HG03060 (cell line): ENCODE data around the gene DOCK4.

Source experiments
- ATAC-seq: cut with Tn5 transposase; IDR thresholded peaks from one replicate; pipeline ENCODE4 v1.9.1; 2021; ENCODE audit warnings: low read depth, moderate number of reproducible peaks; ENCODE audit not compliant: unreplicated experiment

The DOCK4 gene

GRCh38 chr7:111873963-111874690 is 332.1 kb downstream of the DOCK4 start:
- ATAC-seq = no peak

GRCh38 chr7:111873326-111873646 is 332.9 kb downstream of the DOCK4 start:
- ATAC-seq = no peak

- ATAC-seq = no peak
Observed at GRCh38 chr7:111872450-111873325, 333.5 kb downstream of the DOCK4 start.

GRCh38 chr7:111871283-111871682 is 334.9 kb downstream of the DOCK4 start:
- no peak for ATAC-seq

- no peak for ATAC-seq
Observed at GRCh38 chr7:111869280-111869679, 336.9 kb downstream of the DOCK4 start.

- ATAC-seq = no peak
Observed at GRCh38 chr7:111867348-111867931, 338.8 kb downstream of the DOCK4 start.

GRCh38 chr7:111866787-111867186 is 339.4 kb downstream of the DOCK4 start:
- no peak for ATAC-seq

- ATAC-seq = no peak
Observed at GRCh38 chr7:111865430-111865829, 340.8 kb downstream of the DOCK4 start.

GRCh38 chr7:111864291-111864976 is 341.8 kb downstream of the DOCK4 start:
- ATAC-seq = no peak

GRCh38 chr7:111863269-111863668 is 342.9 kb downstream of the DOCK4 start:
- ATAC-seq = no peak

GRCh38 chr7:111860248-111860647 is 346.0 kb downstream of the DOCK4 start:
- ATAC-seq = no peak

GRCh38 chr7:111858331-111858730 is 347.9 kb downstream of the DOCK4 start:
- ATAC-seq = no peak

GRCh38 chr7:111855842-111856227 is 350.4 kb downstream of the DOCK4 start:
- ATAC-seq = no peak

GRCh38 chr7:111855161-111855841 is 350.9 kb downstream of the DOCK4 start:
- peak; percentile 70 for ATAC-seq

- ATAC-seq = no peak
Observed at GRCh38 chr7:111853201-111853990, 352.8 kb downstream of the DOCK4 start.

GRCh38 chr7:111852081-111852480 is 354.1 kb downstream of the DOCK4 start:
- no peak for ATAC-seq

GRCh38 chr7:111846898-111847297 is 359.3 kb downstream of the DOCK4 start:
- ATAC-seq = no peak

GRCh38 chr7:111845853-111846252 is 360.3 kb downstream of the DOCK4 start:
- no peak for ATAC-seq

- ATAC-seq = no peak
Observed at GRCh38 chr7:111844904-111845671, 361.1 kb downstream of the DOCK4 start.
